WTC11 (cell line): ENCODE results near the gene PARS2. TPM values are rescaled to one million over a fixed set of nuclear protein-coding genes. Genes with fewer than 3 reads are reported as not detected.

Experiments used
- AFF4 ChIP-seq: sonication (generic); formaldehyde crosslinking; IDR thresholded peaks from 2 replicates; pipeline ENCODE4 v1.8.1; 2023; ENCODE audit warnings: mild to moderate bottlenecking, missing genetic modification reagents, borderline replicate concordance
- ATF2 ChIP-seq: sonication (generic); formaldehyde crosslinking; IDR thresholded peaks from 2 replicates; pipeline ENCODE4 v1.8.1; 2022; ENCODE audit warnings: low read depth, missing genetic modification reagents, borderline replicate concordance
- E2F4 ChIP-seq: sonication (generic); formaldehyde crosslinking; IDR thresholded peaks from 2 replicates; pipeline ENCODE4 v1.8.1; 2022; ENCODE audit warnings: low read depth, mild to moderate bottlenecking, moderate library complexity, missing genetic modification reagents, borderline replicate concordance
- FOXP4 ChIP-seq: sonication (generic); formaldehyde crosslinking; IDR thresholded peaks from 2 replicates; pipeline ENCODE4 v1.8.0; 2022; ENCODE audit warnings: mild to moderate bottlenecking, missing genetic modification reagents
- GTF2I ChIP-seq: fragments of 250-450 bp; sonication (Bioruptor Pico); conservative IDR thresholded peaks from 2 replicates; pipeline ENCODE4 v1.4.0; 2021; ENCODE audit warnings: mild to moderate bottlenecking
- IRF1 ChIP-seq: sonication (generic); formaldehyde crosslinking; IDR thresholded peaks from 2 replicates; pipeline ENCODE4 v1.8.0; 2023; ENCODE audit warnings: missing genetic modification reagents
- MYBL2 ChIP-seq: sonication (generic); formaldehyde crosslinking; IDR thresholded peaks from 2 replicates; pipeline ENCODE4 v1.8.1; 2023; ENCODE audit warnings: mild to moderate bottlenecking, moderate library complexity, missing genetic modification reagents
- NFYB ChIP-seq: sonication (generic); formaldehyde crosslinking; conservative IDR thresholded peaks from 2 replicates; pipeline ENCODE4 v1.8.0; 2022; ENCODE audit warnings: low read depth, missing genetic modification reagents
- TEAD4 ChIP-seq: sonication (generic); formaldehyde crosslinking; IDR thresholded peaks from 2 replicates; pipeline ENCODE4 v1.8.0; 2022; ENCODE audit warnings: mild to moderate bottlenecking, missing genetic modification reagents
- TP53 ChIP-seq: sonication (generic); formaldehyde crosslinking; IDR thresholded peaks from 2 replicates; pipeline ENCODE4 v1.8.1; 2023; ENCODE audit warnings: mild to moderate bottlenecking, missing genetic modification reagents
- ZBTB21 ChIP-seq: sonication (generic); formaldehyde crosslinking; IDR thresholded peaks from 2 replicates; pipeline ENCODE4 v1.8.1; 2023; ENCODE audit warnings: mild to moderate bottlenecking, missing genetic modification reagents, borderline replicate concordance
- ZBTB43 ChIP-seq: sonication (generic); formaldehyde crosslinking; IDR thresholded peaks from 2 replicates; pipeline ENCODE4 v1.8.1; 2023; ENCODE audit warnings: mild to moderate bottlenecking, missing genetic modification reagents
- ZMAT4 ChIP-seq: fragments of 250-450 bp; sonication (Bioruptor Pico); IDR thresholded peaks from 2 replicates; pipeline ENCODE4 v1.9.0; 2021; ENCODE audit warnings: mild to moderate bottlenecking
- ZNF317 ChIP-seq: sonication (generic); formaldehyde crosslinking; IDR thresholded peaks from 2 replicates; pipeline ENCODE4 v1.8.1; 2023; ENCODE audit warnings: low read depth, mild to moderate bottlenecking, moderate library complexity, missing genetic modification reagents, borderline replicate concordance
- ZNF671 ChIP-seq: fragments of 250-450 bp; sonication (Bioruptor Pico); IDR thresholded peaks from 2 replicates; pipeline ENCODE4 v1.8.0; 2021; ENCODE audit warnings: mild to moderate bottlenecking
- total RNA-seq: library from RNA; stranded (reverse); gene quantifications from 3 replicates; pipeline ENCODE4 v1.2.3, GENCODE V29; 2021
- TF ChIP-seq, protein P1 (sequence below): sonication (generic); formaldehyde crosslinking; IDR thresholded peaks from 2 replicates; pipeline ENCODE4 v1.8.1; 2023; ENCODE audit warnings: mild to moderate bottlenecking, missing genetic modification reagents, moderate library complexity
- TF ChIP-seq, protein P2 (sequence below): sonication (generic); formaldehyde crosslinking; conservative IDR thresholded peaks from 2 replicates; pipeline ENCODE4 v1.8.1; 2023; ENCODE audit warnings: mild to moderate bottlenecking, low read depth, missing genetic modification reagents, moderate library complexity
- TF ChIP-seq, protein P3 (sequence below): sonication (generic); formaldehyde crosslinking; IDR thresholded peaks from 2 replicates; pipeline ENCODE4 v1.8.0; 2022; ENCODE audit warnings: missing genetic modification reagents

Gene PARS2
- total RNA-seq, 1 experiment from 2014 or later = 11.5 TPM

- TF ChIP-seq ZBTB43 (CRISPR knock-in tag) (peak; percentile 85), MYBL2 (CRISPR knock-in tag) (peak; percentile 75; the same call in 1 of the 2 replicates), TP53 (CRISPR knock-in tag) (no peak), ATF2 (CRISPR knock-in tag) (no peak), E2F4 (no peak), ZNF317 (CRISPR knock-in tag) (no peak), FOXP4 (CRISPR knock-in tag) (peak; percentile 87; the same call in 1 of the 2 replicates), ZMAT4 (no peak), GTF2I (CRISPR knock-in tag) (no peak), TEAD4 (CRISPR knock-in tag) (no peak), ZBTB21 (CRISPR knock-in tag) (peak; percentile 69; the same call in 1 of the 2 replicates), ZNF671 (CRISPR knock-in tag) (no peak), IRF1 (no peak), AFF4 (no peak), NFYB (CRISPR knock-in tag) (peak; percentile 42; the same call in 1 of the 2 replicates)
- TF ChIP-seq, protein P1, sequence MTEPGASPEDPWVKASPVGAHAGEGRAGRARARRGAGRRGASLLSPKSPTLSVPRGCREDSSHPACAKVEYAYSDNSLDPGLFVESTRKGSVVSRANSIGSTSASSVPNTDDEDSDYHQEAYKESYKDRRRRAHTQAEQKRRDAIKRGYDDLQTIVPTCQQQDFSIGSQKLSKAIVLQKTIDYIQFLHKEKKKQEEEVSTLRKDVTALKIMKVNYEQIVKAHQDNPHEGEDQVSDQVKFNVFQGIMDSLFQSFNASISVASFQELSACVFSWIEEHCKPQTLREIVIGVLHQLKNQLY = no peak
- TF ChIP-seq, protein P2, sequence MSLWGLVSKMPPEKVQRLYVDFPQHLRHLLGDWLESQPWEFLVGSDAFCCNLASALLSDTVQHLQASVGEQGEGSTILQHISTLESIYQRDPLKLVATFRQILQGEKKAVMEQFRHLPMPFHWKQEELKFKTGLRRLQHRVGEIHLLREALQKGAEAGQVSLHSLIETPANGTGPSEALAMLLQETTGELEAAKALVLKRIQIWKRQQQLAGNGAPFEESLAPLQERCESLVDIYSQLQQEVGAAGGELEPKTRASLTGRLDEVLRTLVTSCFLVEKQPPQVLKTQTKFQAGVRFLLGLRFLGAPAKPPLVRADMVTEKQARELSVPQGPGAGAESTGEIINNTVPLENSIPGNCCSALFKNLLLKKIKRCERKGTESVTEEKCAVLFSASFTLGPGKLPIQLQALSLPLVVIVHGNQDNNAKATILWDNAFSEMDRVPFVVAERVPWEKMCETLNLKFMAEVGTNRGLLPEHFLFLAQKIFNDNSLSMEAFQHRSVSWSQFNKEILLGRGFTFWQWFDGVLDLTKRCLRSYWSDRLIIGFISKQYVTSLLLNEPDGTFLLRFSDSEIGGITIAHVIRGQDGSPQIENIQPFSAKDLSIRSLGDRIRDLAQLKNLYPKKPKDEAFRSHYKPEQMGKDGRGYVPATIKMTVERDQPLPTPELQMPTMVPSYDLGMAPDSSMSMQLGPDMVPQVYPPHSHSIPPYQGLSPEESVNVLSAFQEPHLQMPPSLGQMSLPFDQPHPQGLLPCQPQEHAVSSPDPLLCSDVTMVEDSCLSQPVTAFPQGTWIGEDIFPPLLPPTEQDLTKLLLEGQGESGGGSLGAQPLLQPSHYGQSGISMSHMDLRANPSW (CRISPR knock-in tag) = no peak
- TF ChIP-seq, protein P3, sequence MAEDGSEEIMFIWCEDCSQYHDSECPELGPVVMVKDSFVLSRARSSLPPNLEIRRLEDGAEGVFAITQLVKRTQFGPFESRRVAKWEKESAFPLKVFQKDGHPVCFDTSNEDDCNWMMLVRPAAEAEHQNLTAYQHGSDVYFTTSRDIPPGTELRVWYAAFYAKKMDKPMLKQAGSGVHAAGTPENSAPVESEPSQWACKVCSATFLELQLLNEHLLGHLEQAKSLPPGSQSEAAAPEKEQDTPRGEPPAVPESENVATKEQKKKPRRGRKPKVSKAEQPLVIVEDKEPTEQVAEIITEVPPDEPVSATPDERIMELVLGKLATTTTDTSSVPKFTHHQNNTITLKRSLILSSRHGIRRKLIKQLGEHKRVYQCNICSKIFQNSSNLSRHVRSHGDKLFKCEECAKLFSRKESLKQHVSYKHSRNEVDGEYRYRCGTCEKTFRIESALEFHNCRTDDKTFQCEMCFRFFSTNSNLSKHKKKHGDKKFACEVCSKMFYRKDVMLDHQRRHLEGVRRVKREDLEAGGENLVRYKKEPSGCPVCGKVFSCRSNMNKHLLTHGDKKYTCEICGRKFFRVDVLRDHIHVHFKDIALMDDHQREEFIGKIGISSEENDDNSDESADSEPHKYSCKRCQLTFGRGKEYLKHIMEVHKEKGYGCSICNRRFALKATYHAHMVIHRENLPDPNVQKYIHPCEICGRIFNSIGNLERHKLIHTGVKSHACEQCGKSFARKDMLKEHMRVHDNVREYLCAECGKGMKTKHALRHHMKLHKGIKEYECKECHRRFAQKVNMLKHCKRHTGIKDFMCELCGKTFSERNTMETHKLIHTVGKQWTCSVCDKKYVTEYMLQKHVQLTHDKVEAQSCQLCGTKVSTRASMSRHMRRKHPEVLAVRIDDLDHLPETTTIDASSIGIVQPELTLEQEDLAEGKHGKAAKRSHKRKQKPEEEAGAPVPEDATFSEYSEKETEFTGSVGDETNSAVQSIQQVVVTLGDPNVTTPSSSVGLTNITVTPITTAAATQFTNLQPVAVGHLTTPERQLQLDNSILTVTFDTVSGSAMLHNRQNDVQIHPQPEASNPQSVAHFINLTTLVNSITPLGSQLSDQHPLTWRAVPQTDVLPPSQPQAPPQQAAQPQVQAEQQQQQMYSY (CRISPR knock-in tag) = peak; percentile 47; the same call in 1 of the 2 replicates
Observed at GRCh38 chr1:54715493-54716298, 48.6 kb downstream of the PARS2 start, which contains the start of gene TTC4 (continued).
